IMR-90 (cell line): ENCODE measurements around the gene XDH. TPM values are rescaled to one million over a fixed set of nuclear protein-coding genes. Genes with fewer than 3 reads are reported as not detected.
A peak's percentile ranks its signal among the peaks of the same experiment; 100 is the strongest.

ENCODE experiments used
- ATAC-seq: fragments of 200-7000 bp; cut with Tn5 transposase; 2 replicates; pipeline ENCODE4 v1.9.1; 2020; ENCODE audit warnings: low read depth, mild to moderate bottlenecking, moderate library complexity
- BruUV-seq: library from RNA; stranded (reverse); fragments of 400-500 nt; replicated peaks from 2 replicates; lab custom pipeline; 2021; lab: Mats Ljungman, UMichigan
- CTCF ChIA-PET: fragments of 300-600 bp; formaldehyde crosslinking; extraction: SDS; loops from one replicate; lab custom pipeline; 2021; ENCODE audit warnings: antibody characterized with exemption; lab: Yijun Ruan, JAX
- POLR2A ChIA-PET: fragments of 300-600 bp; sonication (Branson Sonifier 250); formaldehyde crosslinking; loops from one replicate; lab custom pipeline; 2022; ENCODE audit warnings: antibody characterized with exemption; ENCODE audit not compliant: unreplicated experiment; lab: Charles Lee
- DNase-seq: peaks from one replicate; pipeline ENCODE4 v3.0.0; 2013
- H2AFZ ChIP-seq: replicated peaks from 2 replicates; pipeline ENCODE3; 2013; ENCODE audit warnings: low read length, mild to moderate bottlenecking; ENCODE audit not compliant: poor library complexity
- H2AK5ac ChIP-seq: 2 replicates; pipeline ENCODE4 v1.6.1; 2013; ENCODE audit warnings: low read depth, low read length, inconsistent platforms
- H2AK9ac ChIP-seq: replicated peaks from 2 replicates; pipeline ENCODE3; 2013; ENCODE audit warnings: mild to moderate bottlenecking, low read depth, low read length, moderate library complexity; ENCODE audit not compliant: poor library complexity
- H2BK120ac ChIP-seq: 2 replicates; pipeline ENCODE4 v1.6.1; 2013; ENCODE audit warnings: low read depth, low read length, inconsistent platforms
- H2BK15ac ChIP-seq: 3 replicates; pipeline ENCODE4 v1.6.1; 2013; ENCODE audit warnings: low read depth, low read length, inconsistent platforms
- H2BK20ac ChIP-seq: 2 replicates; pipeline ENCODE4 v1.6.1; 2013; ENCODE audit warnings: low read depth, mild to moderate bottlenecking, inconsistent platforms, low read length, moderate library complexity
- H2BK5ac ChIP-seq: 2 replicates; pipeline ENCODE4 v1.6.1; 2013; ENCODE audit warnings: mild to moderate bottlenecking, low read depth, low read length, inconsistent platforms; ENCODE audit not compliant: poor library complexity, severe bottlenecking
- H3K14ac ChIP-seq: replicated peaks from 2 replicates; pipeline ENCODE4 v1.6.1; 2013; ENCODE audit warnings: low read depth, low read length, inconsistent platforms
- H3K18ac ChIP-seq: 2 replicates; pipeline ENCODE4 v1.6.1; 2013; ENCODE audit warnings: low read depth, low read length, control low read depth
- H3K23ac ChIP-seq: 2 replicates; pipeline ENCODE4 v1.6.1; 2013; ENCODE audit warnings: low read depth, low read length, inconsistent platforms
- H3K27ac ChIP-seq: 2 replicates; pipeline ENCODE4 v1.5.1; 2013; ENCODE audit warnings: mild to moderate bottlenecking, control low read depth, low read length; ENCODE audit not compliant: insufficient read depth
- H3K27me3 ChIP-seq: 2 replicates; pipeline ENCODE4 v1.6.1; 2013; ENCODE audit warnings: low read length; ENCODE audit not compliant: control insufficient read depth, insufficient read depth
- H3K36me3 ChIP-seq: 2 replicates; pipeline ENCODE4 v1.6.1; 2013; ENCODE audit warnings: low read length, mixed read lengths; ENCODE audit not compliant: control insufficient read depth, insufficient read depth
- H3K4ac ChIP-seq: 2 replicates; pipeline ENCODE4 v1.6.1; 2013; ENCODE audit warnings: low read depth, low read length, inconsistent platforms
- H3K4me1 ChIP-seq: 2 replicates; pipeline ENCODE4 v1.6.1; 2013; ENCODE audit warnings: low read length, mixed read lengths; ENCODE audit not compliant: control insufficient read depth, insufficient read depth
- H3K4me2 ChIP-seq: 2 replicates; pipeline ENCODE4 v1.6.1; 2013; ENCODE audit warnings: low read depth, mild to moderate bottlenecking, control low read depth, low read length, moderate library complexity
- H3K4me3 ChIP-seq: 2 replicates; pipeline ENCODE4 v1.5.1; 2013; ENCODE audit warnings: low read depth, mild to moderate bottlenecking, control low read depth, low read length, moderate library complexity; ENCODE audit not compliant: insufficient read depth
- H3K56ac ChIP-seq: 2 replicates; pipeline ENCODE4 v1.6.1; 2013; ENCODE audit warnings: low read length, inconsistent platforms; ENCODE audit not compliant: insufficient read depth; ENCODE audit errors: extremely low read depth
- H3K79me1 ChIP-seq, 2 experiments: 2 replicates each; pipeline ENCODE4 v1.6.1; 2013; ENCODE audit warnings: low read length in 2 of 2, inconsistent platforms in 1 of 2, low read depth in 1 of 2
- H3K9ac ChIP-seq: 2 replicates; pipeline ENCODE4 v1.6.1; 2013; ENCODE audit warnings: low read depth, low read length, control low read depth
- H3K9me1 ChIP-seq: 2 replicates; pipeline ENCODE4 v1.6.1; 2013; ENCODE audit warnings: low read length, inconsistent platforms; ENCODE audit not compliant: insufficient read depth
- H3K9me3 ChIP-seq: 2 replicates; pipeline ENCODE4 v1.6.1; 2013; ENCODE audit warnings: low read length; ENCODE audit not compliant: control insufficient read depth, insufficient read depth
- H4K20me1 ChIP-seq: 2 replicates; pipeline ENCODE4 v1.6.1; 2013; ENCODE audit warnings: low read length, inconsistent platforms; ENCODE audit not compliant: insufficient read depth
- H4K5ac ChIP-seq: 2 replicates; pipeline ENCODE4 v1.6.1; 2013; ENCODE audit warnings: mild to moderate bottlenecking, low read depth, low read length, control low read depth
- H4K8ac ChIP-seq, 2 experiments: 2 replicates each; pipeline ENCODE4 v1.6.1; 2013; ENCODE audit warnings: low read depth in 2 of 2, low read length in 2 of 2, control low read depth in 1 of 2, inconsistent platforms in 1 of 2
- H4K91ac ChIP-seq: 2 replicates; pipeline ENCODE4 v1.6.1; 2013; ENCODE audit warnings: low read depth, low read length, inconsistent platforms; ENCODE audit not compliant: insufficient read depth
- CTCF ChIP-seq: conservative IDR thresholded peaks from 2 replicates; pipeline ENCODE4 v1.5.1; 2012; ENCODE audit warnings: mild to moderate bottlenecking, low read depth, low read length, improper control_type of control experiment
- MAFK ChIP-seq: IDR thresholded peaks from 2 replicates; pipeline ENCODE4 v1.6.1; 2012; ENCODE audit warnings: low read depth, low read length, improper control_type of control experiment
- RAD21 ChIP-seq: IDR thresholded peaks from 2 replicates; pipeline ENCODE4 v1.6.1; 2012; ENCODE audit warnings: low read length, improper control_type of control experiment
- SMC3 ChIP-seq: fragments of 150-350 bp; IDR thresholded peaks from 2 replicates; pipeline ENCODE4 v1.6.1; 2016; ENCODE audit warnings: low read depth, mild to moderate bottlenecking, antibody characterized with exemption, low read length, moderate library complexity
- WGBS, 2 experiments: methylation state at CpG; one replicate each; pipeline versions ENCODE4 v1.1.5 to v1.1.7; 2013; ENCODE audit warnings: missing lambda C conversion rate in 2 of 2; ENCODE audit not compliant: insufficient read length in 1 of 2; ENCODE audit errors: extremely low coverage in 2 of 2; 5-methylcytosine and 5-hydroxymethylcytosine counted together
- dilution Hi-C: fragments of 300-500 bp; cut with HindIII; formaldehyde crosslinking; loops from one replicate; pipeline ENCODE4 v1.14.3; 2018; ENCODE audit warnings: low sequenced_read_pairs; ENCODE audit not compliant: unreplicated experiment
- in situ Hi-C: fragments of 300-500 bp; cut with MboI; formaldehyde crosslinking; loops from 3 replicates; pipeline ENCODE4 v1.14.3; 2019; ENCODE audit warnings: low sequenced_read_pairs, inconsistent platforms, mixed read lengths
- intact Hi-C: fragments of 100-400 bp; cut with micrococcal nuclease; formaldehyde crosslinking; loops from 2 replicates; pipeline ENCODE4 v1.10.0; 2022
- polyA plus RNA-seq, 3 experiments: library from polyadenylated mRNA; depleted of rRNA; stranded (reverse); fragments of >200 nt; gene quantifications; 2 replicates each; pipeline ENCODE4 v1.2.3, GENCODE V29; 2012; ENCODE audit warnings: low replicate concordance in 1 of 3
- total RNA-seq: library from RNA; depleted of rRNA; stranded (reverse); fragments of >200 nt; gene quantifications from 2 replicates; pipeline ENCODE4 v1.2.3, GENCODE V29; 2012

Gene XDH
- total and polyA plus RNA-seq, 2 of the 4 experiments (the other 2 are of a cell fraction): 0.46 to 1.1 TPM

- peak; percentile 42 for ATAC-seq
- no peak overlapping the region for H3K23ac ChIP-seq
- H2BK5ac ChIP-seq: no peak overlapping the region
- in situ Hi-C loops: no loop called here
- H4K5ac ChIP-seq: no peak overlapping the region
- TF ChIP-seq SMC3 (peak; percentile 45), CTCF (peak; percentile 41), MAFK (no peak), RAD21 (peak; percentile 61)
- no peak overlapping the region for H2AFZ ChIP-seq
- BruUV-seq: no TSS peak
- no peaks in the 10 kb centered on the region for H4K20me1 ChIP-seq
- no peaks in the 10 kb centered on the region for H3K36me3 ChIP-seq
- H4K8ac ChIP-seq: no peak overlapping the region
- no peak overlapping the region for H2BK15ac ChIP-seq
- no peak overlapping the region for H2AK9ac ChIP-seq
- no peak overlapping the region for H2BK20ac ChIP-seq
- no peaks in the 10 kb centered on the region; the same call in 1 of the 2 replicates for H3K27me3 ChIP-seq
- H3K14ac ChIP-seq: no peak overlapping the region
- H3K4me3 ChIP-seq: no peak overlapping the region
- no peaks in the 10 kb centered on the region for H3K79me1 ChIP-seq
- H3K18ac ChIP-seq: no peak overlapping the region
- no peak overlapping the region for H3K27ac ChIP-seq
- WGBS, 2 experiments: 40% methylated on average over 2 of the region's 3 CpGs; no CpG with 5 or more reads in 1 of the 2 experiments
- no peak overlapping the region for H2AK5ac ChIP-seq
- DNase-seq: peak; percentile 17
- ChIA-PET POLR2A (no interaction called here), CTCF (no interaction called here)
- H3K56ac ChIP-seq: no peak overlapping the region
- no peak overlapping the region for H3K9ac ChIP-seq
- no peak overlapping the region for H3K4me2 ChIP-seq
- dilution Hi-C loops: no loop called here
- H3K9me3 ChIP-seq: no peaks in the 10 kb centered on the region
- no peaks in the 10 kb centered on the region for H3K9me1 ChIP-seq
- H4K91ac ChIP-seq: no peak overlapping the region
- no peaks in the 10 kb centered on the region for H3K4me1 ChIP-seq
- intact Hi-C loops: loop anchor here (10.0 kb wide), 1 partner anchor 720 kb away; no protein-coding TSS in a partner anchor
- no peak overlapping the region for H3K4ac ChIP-seq
- H2BK120ac ChIP-seq: no peak overlapping the region
Observed at GRCh38 chr2:31434911-31435310, 20.4 kb upstream of the XDH start.
